ENCODE results near the gene PPP1R9A.

PPP1R9A gene

GRCh38 chr7:94970085-94970576 lies 62.7 kb downstream of the PPP1R9A start:
- TF ChIP-seq CTCF (IDR thresholded peaks at IDR 0.05), result no peak
- no peak overlapping the region for H3K4me3 ChIP-seq
- no peak overlapping the region for H3K27ac ChIP-seq
- H3K27me3 ChIP-seq, result no peaks in the 10 kb centered on the region
- H3K4me1 ChIP-seq, result peaks cover 0 to 37% (median 4%) of the 10 kb centered on the region in 4 donors
- DNase-seq, result no peak
- intact Hi-C loops (cut with DNase I; ENCODE audit: low total_unique reads), result no loop called here
- H3K36me3 ChIP-seq, result no peaks in the 10 kb centered on the region
- H3K9me3 ChIP-seq, result no peaks in the 10 kb centered on the region

- Histone ChIP-seq H3K27me3 (no peaks in the 10 kb centered on the region), H3K27ac (no peak overlapping the region), H3K9me3 (no peaks in the 10 kb centered on the region), H3K36me3 (no peaks in the 10 kb centered on the region), H3K4me1 (peaks cover 0 to 46% (median 5%) of the 10 kb centered on the region in 4 donors), H3K4me3 (no peak overlapping the region)
- intact Hi-C loops (cut with DNase I; ENCODE audit: low total_unique reads), result no loop called here
- no peak for DNase-seq
- no peak for TF ChIP-seq CTCF (IDR thresholded peaks at IDR 0.05)
Measured at GRCh38 chr7:94971051-94971867, 63.9 kb downstream of the PPP1R9A start.

GRCh38 chr7:94972296-94972695 lies 64.9 kb downstream of the PPP1R9A start:
- peaks cover 0 to 46% (median 5%) of the 10 kb centered on the region in 4 donors for H3K4me1 ChIP-seq
- no peak overlapping the region for H3K4me3 ChIP-seq
- DNase-seq, result no peak
- intact Hi-C loops (cut with DNase I; ENCODE audit: low total_unique reads), result no loop called here
- H3K27me3 ChIP-seq, result no peaks in the 10 kb centered on the region
- H3K27ac ChIP-seq, result peak overlapping the region in 1 of 2 donors; percentile 7
- H3K9me3 ChIP-seq, result no peaks in the 10 kb centered on the region
- no peak for TF ChIP-seq CTCF (IDR thresholded peaks at IDR 0.05)
- no peaks in the 10 kb centered on the region for H3K36me3 ChIP-seq

- H3K4me3 ChIP-seq, result no peak overlapping the region
- no peaks in the 10 kb centered on the region for H3K36me3 ChIP-seq
- TF ChIP-seq CTCF (IDR thresholded peaks at IDR 0.05), result no peak
- H3K27ac ChIP-seq, result no peak overlapping the region
- peaks cover 0 to 51% (median 7%) of the 10 kb centered on the region in 4 donors for H3K4me1 ChIP-seq
- no peak for DNase-seq
- intact Hi-C loops (cut with DNase I; ENCODE audit: low total_unique reads), result no loop called here
- H3K9me3 ChIP-seq, result no peaks in the 10 kb centered on the region
- H3K27me3 ChIP-seq, result no peaks in the 10 kb centered on the region
Measured at GRCh38 chr7:94973844-94974243, 66.5 kb downstream of the PPP1R9A start.

- H3K9me3 ChIP-seq, result no peaks in the 10 kb centered on the region
- H3K36me3 ChIP-seq, result no peaks in the 10 kb centered on the region
- intact Hi-C loops (cut with DNase I; ENCODE audit: low total_unique reads), result no loop called here
- no peak for DNase-seq
- no peak overlapping the region for H3K27ac ChIP-seq
- H3K27me3 ChIP-seq, result no peaks in the 10 kb centered on the region
- H3K4me3 ChIP-seq, result no peak overlapping the region
- no peak for TF ChIP-seq CTCF (IDR thresholded peaks at IDR 0.05)
- H3K4me1 ChIP-seq, result peaks cover 0 to 51% (median 7%) of the 10 kb centered on the region in 4 donors
Measured at GRCh38 chr7:94974423-94974822, 67.0 kb downstream of the PPP1R9A start.
